ENCODE measurements around the gene DNPH1.

Gene DNPH1

GRCh38 chr6:43243664-43244321 lies 14.5 kb upstream of the DNPH1 start:
- DNase-seq: no peak

GRCh38 chr6:43242908-43243663 lies 13.8 kb upstream of the DNPH1 start, which contains the start of gene TTBK1:
TTBK1 (plus strand) TSS chr6:43243481; CDS start chr6:43246661, 3,180 bp downstream.
- peak; percentile 37 to 44 for DNase-seq

- DNase-seq: no peak
Observed at GRCh38 chr6:43241446-43241845, 12.2 kb upstream of the DNPH1 start.

- no peak for DNase-seq
Observed at GRCh38 chr6:43240950-43241349, 11.7 kb upstream of the DNPH1 start.

- DNase-seq: no peak
Observed at GRCh38 chr6:43239054-43239453, 9.8 kb upstream of the DNPH1 start.

GRCh38 chr6:43235841-43236240 lies 6.6 kb upstream of the DNPH1 start:
- no peak for DNase-seq

- DNase-seq: no peak
Observed at GRCh38 chr6:43231735-43232450, 2.6 kb upstream of the DNPH1 start.

GRCh38 chr6:43231053-43231452 lies 1.8 kb upstream of the DNPH1 start:
- DNase-seq: no peak

GRCh38 chr6:43229803-43230620 lies 731 bp upstream of the DNPH1 start:
- no peak for DNase-seq

- DNase-seq: no peak
Observed at GRCh38 chr6:43226192-43226851, 3.0 kb downstream of the DNPH1 start.

GRCh38 chr6:43223175-43223574 lies 6.1 kb downstream of the DNPH1 start:
- no peak for DNase-seq

- DNase-seq: no peak
Observed at GRCh38 chr6:43222418-43223059, 6.7 kb downstream of the DNPH1 start.

- no peak for DNase-seq
Observed at GRCh38 chr6:43221046-43221972, 8.0 kb downstream of the DNPH1 start.

- DNase-seq: no peak
Observed at GRCh38 chr6:43220439-43220951, 8.8 kb downstream of the DNPH1 start.

- no peak for DNase-seq
Observed at GRCh38 chr6:43219814-43220213, 9.5 kb downstream of the DNPH1 start.

- no peak for DNase-seq
Observed at GRCh38 chr6:43219119-43219518, 10.2 kb downstream of the DNPH1 start.

GRCh38 chr6:43217351-43217750 lies 11.9 kb downstream of the DNPH1 start:
- no peak for DNase-seq

- DNase-seq: no peak
Observed at GRCh38 chr6:43216200-43216599, 13.1 kb downstream of the DNPH1 start.

GRCh38 chr6:43215066-43215465 lies 14.2 kb downstream of the DNPH1 start:
- DNase-seq: no peak

- DNase-seq: no peak
Observed at GRCh38 chr6:43213431-43213830, 15.8 kb downstream of the DNPH1 start.
